H9 (cell line): ENCODE measurements around the gene TESK1. TPM values are rescaled to one million over a fixed set of nuclear protein-coding genes. Genes with fewer than 3 reads are reported as not detected.

Experiments
- DNase-seq: peaks from one replicate; pipeline ENCODE4 v3.0.0-alpha.2; 2017
- H2AFZ ChIP-seq: one replicate; pipeline ENCODE4 v1.6.1; 2013; ENCODE audit warnings: mild to moderate bottlenecking, low read length, control low read depth, moderate library complexity
- H2AK5ac ChIP-seq: 2 replicates; pipeline ENCODE4 v1.6.1; 2013; ENCODE audit warnings: low read length, control low read depth, mixed read lengths; ENCODE audit not compliant: insufficient read length
- H2BK120ac ChIP-seq: one replicate; pipeline ENCODE4 v1.6.1; 2013; ENCODE audit warnings: low read depth, mild to moderate bottlenecking, low read length, control low read depth, inconsistent platforms; ENCODE audit not compliant: poor library complexity, severe bottlenecking
- H2BK12ac ChIP-seq: 2 replicates; pipeline ENCODE4 v1.6.1; 2013; ENCODE audit warnings: low read length, control low read depth, mixed read lengths, low read depth; ENCODE audit not compliant: insufficient read length
- H2BK15ac ChIP-seq: 2 replicates; pipeline ENCODE4 v1.6.1; 2013; ENCODE audit warnings: low read depth, low read length, control low read depth
- H2BK20ac ChIP-seq: one replicate; pipeline ENCODE4 v1.6.1; 2013; ENCODE audit warnings: low read depth, mild to moderate bottlenecking, low read length, control low read depth, inconsistent platforms; ENCODE audit not compliant: poor library complexity, severe bottlenecking
- H2BK5ac ChIP-seq: 2 replicates; pipeline ENCODE4 v1.6.1; 2013; ENCODE audit warnings: low read length, control low read depth, mixed read lengths; ENCODE audit not compliant: insufficient read length
- H3K14ac ChIP-seq: 2 replicates; pipeline ENCODE4 v1.6.1; 2013; ENCODE audit warnings: low read length, control low read depth; ENCODE audit not compliant: insufficient read depth
- H3K18ac ChIP-seq: 2 replicates; pipeline ENCODE4 v1.6.1; 2013; ENCODE audit warnings: low read depth, mild to moderate bottlenecking, mixed read lengths, low read length, control low read depth; ENCODE audit not compliant: insufficient read length
- H3K23ac ChIP-seq: 2 replicates; pipeline ENCODE4 v1.6.1; 2013; ENCODE audit warnings: low read length, control low read depth, mixed read lengths, low read depth; ENCODE audit not compliant: insufficient read length
- H3K23me2 ChIP-seq: 2 replicates; pipeline ENCODE4 v1.6.1; 2013; ENCODE audit warnings: low read depth, mild to moderate bottlenecking, mixed read lengths, low read length, control low read depth; ENCODE audit not compliant: insufficient read length, poor library complexity, severe bottlenecking
- H3K27ac ChIP-seq: 2 replicates; pipeline ENCODE4 v1.5.1; 2013; ENCODE audit warnings: low read length, control low read depth, mixed read lengths, low read depth; ENCODE audit not compliant: insufficient read length
- H3K27me3 ChIP-seq: 2 replicates; pipeline ENCODE4 v1.6.1; 2013; ENCODE audit warnings: low read length, control low read depth, inconsistent platforms; ENCODE audit not compliant: insufficient read depth
- H3K4ac ChIP-seq: 2 replicates; pipeline ENCODE4 v1.6.1; 2013; ENCODE audit warnings: low read depth, mild to moderate bottlenecking, control low read depth, inconsistent platforms, low read length, moderate library complexity
- H3K4me1 ChIP-seq: 2 replicates; pipeline ENCODE4 v1.6.1; 2013; ENCODE audit warnings: low read length, control low read depth, inconsistent platforms; ENCODE audit not compliant: insufficient read depth
- H3K4me2 ChIP-seq: 2 replicates; pipeline ENCODE4 v1.6.1; 2013; ENCODE audit warnings: low read length, control low read depth, mixed read lengths; ENCODE audit not compliant: insufficient read length, insufficient read depth
- H3K56ac ChIP-seq: 2 replicates; pipeline ENCODE4 v1.6.1; 2013; ENCODE audit warnings: low read depth, mild to moderate bottlenecking, mixed read lengths, low read length, control low read depth; ENCODE audit not compliant: insufficient read length
- H3K79me1 ChIP-seq: 2 replicates; pipeline ENCODE4 v1.6.1; 2013; ENCODE audit warnings: low read depth, mild to moderate bottlenecking, moderate library complexity, low read length, control low read depth, inconsistent platforms; ENCODE audit not compliant: insufficient read depth, poor library complexity, severe bottlenecking
- H3K79me2 ChIP-seq: 2 replicates; pipeline ENCODE4 v1.6.1; 2013; ENCODE audit warnings: low read length, control low read depth, inconsistent platforms; ENCODE audit not compliant: insufficient read depth
- H3K9ac ChIP-seq: 2 replicates; pipeline ENCODE4 v1.6.1; 2013; ENCODE audit warnings: low read length, control low read depth, mixed read lengths; ENCODE audit not compliant: insufficient read length; ENCODE audit errors: extremely low read depth
- H3K9me3 ChIP-seq: one replicate; pipeline ENCODE4 v1.6.1; 2013; ENCODE audit warnings: low read depth, low read length, inconsistent platforms; ENCODE audit not compliant: control insufficient read depth
- H3T11ph ChIP-seq: one replicate; pipeline ENCODE4 v1.6.1; 2013; ENCODE audit warnings: mild to moderate bottlenecking, low read length, control low read depth, inconsistent platforms
- H4K20me1 ChIP-seq: one replicate; pipeline ENCODE4 v1.6.1; 2013; ENCODE audit not compliant: control insufficient read depth, insufficient read length, insufficient read depth
- H4K5ac ChIP-seq: 2 replicates; pipeline ENCODE4 v1.6.1; 2013; ENCODE audit warnings: low read depth, mild to moderate bottlenecking, mixed read lengths, low read length, control low read depth; ENCODE audit not compliant: insufficient read length
- H4K8ac ChIP-seq: replicated peaks from 2 replicates; pipeline ENCODE4 v1.6.1; 2013; ENCODE audit warnings: low read length, control low read depth, mixed read lengths, low read depth; ENCODE audit not compliant: insufficient read length
- H4K91ac ChIP-seq: 2 replicates; pipeline ENCODE4 v1.6.1; 2013; ENCODE audit warnings: low read depth, mild to moderate bottlenecking, moderate library complexity, mixed read lengths, low read length, control low read depth; ENCODE audit not compliant: insufficient read length
- H3K27ac Mint-ChIP-seq, 3 experiments: 2 replicates in 2 of 3; 3 replicates in 1 of 3; pipeline ENCODE4 v1.8.0; 2020 to 2021; ENCODE audit warnings: mixed read lengths in 3 of 3, mild to moderate bottlenecking in 1 of 3, moderate library complexity in 1 of 3
- H3K27me3 Mint-ChIP-seq: 2 replicates; pipeline ENCODE4 v1.8.0; 2021; ENCODE audit warnings: low read depth, mild to moderate bottlenecking, moderate library complexity, mixed read lengths
- H3K36me3 Mint-ChIP-seq, 3 experiments: 2 replicates in 2 of 3; 3 replicates in 1 of 3; pipeline ENCODE4 v1.8.0; 2020 to 2021; ENCODE audit warnings: low read depth in 3 of 3, mixed read lengths in 3 of 3; ENCODE audit not compliant: insufficient read depth in 1 of 3
- H3K4me1 Mint-ChIP-seq, 2 experiments: 2 replicates each; pipeline ENCODE4 v1.8.0; 2020; ENCODE audit warnings: mixed read lengths in 2 of 2
- H3K4me3 Mint-ChIP-seq, 2 experiments: 2 replicates in 1 of 2; 3 replicates in 1 of 2; pipeline ENCODE4 v1.8.0; 2020 to 2021; ENCODE audit warnings: mild to moderate bottlenecking in 2 of 2, mixed read lengths in 2 of 2, moderate library complexity in 1 of 2
- H3K9me3 Mint-ChIP-seq, 2 experiments: 2 replicates in 1 of 2; 3 replicates in 1 of 2; pipeline ENCODE4 v1.8.0; 2020; ENCODE audit warnings: mild to moderate bottlenecking in 2 of 2, mixed read lengths in 2 of 2, moderate library complexity in 1 of 2
- WGBS: extraction: QIAGEN DNeasy Blood & Tissue Kit; methylation state at CpG from one replicate; pipeline ENCODE4 v1.1.7; 2013; ENCODE audit warnings: missing lambda C conversion rate, low lambda C conversion rate, mixed read lengths; ENCODE audit not compliant: insufficient read length; ENCODE audit errors: extremely low coverage; 5-methylcytosine and 5-hydroxymethylcytosine counted together
- total RNA-seq: library from RNA; stranded (reverse); gene quantifications from 2 replicates; pipeline ENCODE4 v1.2.1, GENCODE V29; 2021
- TF ChIP-seq, protein P1 (sequence below): fragments of 200-600 bp; sonication (generic); conservative IDR thresholded peaks from 3 replicates; pipeline ENCODE4 v1.8.0; 2021; ENCODE audit warnings: antibody characterized with exemption, mild to moderate bottlenecking

TESK1 gene
- total RNA-seq, 1 experiment from 2014 or later = 28.6 TPM

DNA sequence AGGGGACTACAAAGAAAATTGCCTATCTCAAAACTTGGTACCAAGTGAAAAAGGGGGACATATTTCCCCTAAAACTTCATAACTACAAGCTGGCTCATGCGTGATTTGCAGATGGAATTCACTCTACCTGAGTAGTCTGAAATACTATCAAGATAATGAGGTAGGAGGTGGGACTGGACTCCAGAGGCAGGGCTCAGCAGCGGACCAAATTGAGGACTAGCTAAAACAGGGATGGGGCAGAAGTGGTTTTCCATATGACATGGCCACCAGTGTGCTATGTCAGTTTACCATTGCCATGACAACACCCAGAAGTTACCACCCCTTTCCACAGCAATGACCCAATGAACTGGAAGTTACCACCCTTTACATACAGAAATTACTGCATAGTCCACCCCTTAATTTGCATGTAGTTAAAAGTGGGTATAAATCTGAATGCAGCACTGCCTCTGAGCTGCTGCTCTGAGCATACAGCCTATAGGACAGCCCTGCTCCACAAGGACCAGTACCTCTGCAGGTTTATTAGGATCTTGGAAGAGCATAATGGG, 30.4 kb upstream of the TESK1 start:
- Histone ChIP-seq H3K18ac (no peak overlapping the region), H3K14ac (no peak overlapping the region), H3K4ac (no peak overlapping the region), H3T11ph (no peak overlapping the region), H2BK5ac (no peak overlapping the region), H3K56ac (no peak overlapping the region), H2BK120ac (no peak overlapping the region), H2AFZ (no peak overlapping the region), H3K4me1 (no peaks in the 10 kb centered on the region), H4K20me1 (no peaks in the 10 kb centered on the region), H3K23ac (no peak overlapping the region), H4K91ac (no peak overlapping the region), H3K4me2 (no peak overlapping the region), H3K79me1 (no peaks in the 10 kb centered on the region), H2BK12ac (no peak overlapping the region), H3K9me3 (no peaks in the 10 kb centered on the region), H4K8ac (no peak overlapping the region), H3K23me2 (no peaks in the 10 kb centered on the region), H2AK5ac (no peak overlapping the region), H3K79me2 (no peaks in the 10 kb centered on the region), H3K27ac (no peak overlapping the region), H4K5ac (no peak overlapping the region), H3K9ac (no peak overlapping the region), H2BK15ac (no peak overlapping the region), H3K27me3 (no peaks in the 10 kb centered on the region), H2BK20ac (no peak overlapping the region)
- no peak overlapping the region for H3K27ac Mint-ChIP-seq
- H3K36me3 Mint-ChIP-seq = peaks cover 0 to 3% (median 2%) of the 10 kb centered on the region in 3 experiments; a peak in 6 of 7 replicates
- H3K4me3 Mint-ChIP-seq = no peak overlapping the region
- H3K9me3 Mint-ChIP-seq = peaks cover 3 to 4% of the 10 kb centered on the region in 2 experiments
- H3K27me3 Mint-ChIP-seq = no peaks in the 10 kb centered on the region
- TF ChIP-seq, protein P1, sequence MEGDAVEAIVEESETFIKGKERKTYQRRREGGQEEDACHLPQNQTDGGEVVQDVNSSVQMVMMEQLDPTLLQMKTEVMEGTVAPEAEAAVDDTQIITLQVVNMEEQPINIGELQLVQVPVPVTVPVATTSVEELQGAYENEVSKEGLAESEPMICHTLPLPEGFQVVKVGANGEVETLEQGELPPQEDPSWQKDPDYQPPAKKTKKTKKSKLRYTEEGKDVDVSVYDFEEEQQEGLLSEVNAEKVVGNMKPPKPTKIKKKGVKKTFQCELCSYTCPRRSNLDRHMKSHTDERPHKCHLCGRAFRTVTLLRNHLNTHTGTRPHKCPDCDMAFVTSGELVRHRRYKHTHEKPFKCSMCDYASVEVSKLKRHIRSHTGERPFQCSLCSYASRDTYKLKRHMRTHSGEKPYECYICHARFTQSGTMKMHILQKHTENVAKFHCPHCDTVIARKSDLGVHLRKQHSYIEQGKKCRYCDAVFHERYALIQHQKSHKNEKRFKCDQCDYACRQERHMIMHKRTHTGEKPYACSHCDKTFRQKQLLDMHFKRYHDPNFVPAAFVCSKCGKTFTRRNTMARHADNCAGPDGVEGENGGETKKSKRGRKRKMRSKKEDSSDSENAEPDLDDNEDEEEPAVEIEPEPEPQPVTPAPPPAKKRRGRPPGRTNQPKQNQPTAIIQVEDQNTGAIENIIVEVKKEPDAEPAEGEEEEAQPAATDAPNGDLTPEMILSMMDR = no peak
- no peak for DNase-seq
- peaks cover 9 to 11% of the 10 kb centered on the region in 2 experiments for H3K4me1 Mint-ChIP-seq
- WGBS = no CpG with 5 or more reads among the region's 2 CpGs
